Vagina (tissue), 2 donors: ENCODE data around the gene MRPS22. TPM values are rescaled to one million over a fixed set of nuclear protein-coding genes. Genes with fewer than 3 reads are reported as not detected.

Experiments
- DNase-seq, 2 donors: peaks; one replicate each; pipeline ENCODE4 v3.0.0-alpha.2; 2017; ENCODE audit errors: extremely low spot score in 2 of 2
- H3K27ac ChIP-seq: fragments of 200-600 bp; sonication (generic); one replicate; pipeline ENCODE4 v1.5.1; 2019
- H3K27me3 ChIP-seq: fragments of 200-600 bp; sonication (generic); one replicate; pipeline ENCODE4 v1.5.1; 2019
- H3K36me3 ChIP-seq, 2 donors: fragments of 200-600 bp; sonication (generic); one replicate each; pipeline ENCODE4 v1.5.1; 2017 to 2019
- H3K4me1 ChIP-seq: fragments of 200-600 bp; sonication (generic); one replicate; pipeline ENCODE4 v1.5.1; 2019
- H3K4me3 ChIP-seq, 2 donors: fragments of 200-600 bp; sonication (generic); 1 replicate in 1 of 2; 2 replicates in 1 of 2; pipeline ENCODE4 v1.5.1; 2016 to 2019
- H3K9me3 ChIP-seq: fragments of 200-600 bp; sonication (generic); one replicate; pipeline ENCODE4 v1.5.1; 2019
- POLR2A ChIP-seq, 2 donors: fragments of 450-650 bp; IDR thresholded peaks; one replicate each; pipeline ENCODE4 v1.6.1; 2017; ENCODE audit warnings: antibody characterized with exemption in 2 of 2, mild to moderate bottlenecking in 2 of 2, moderate library complexity in 2 of 2
- POLR2AphosphoS5 ChIP-seq, 2 donors: sonication (generic); formaldehyde crosslinking; IDR thresholded peaks; one replicate each; pipeline ENCODE4 v1.9.0; 2017; ENCODE audit warnings: antibody characterized with exemption in 2 of 2, mild to moderate bottlenecking in 2 of 2, low read depth in 1 of 2; ENCODE audit not compliant: insufficient read depth in 1 of 2
- intact Hi-C: fragments of 100-400 bp; cut with DNase I; formaldehyde crosslinking; loops from one replicate; pipeline ENCODE4 v1.15.1; 2023
- total RNA-seq: library from RNA; depleted of rRNA; stranded (reverse); fragments of >200 nt; gene quantifications from one replicate; pipeline ENCODE4 v1.2.3, GENCODE V29; 2016
- TF ChIP-seq, protein P1 (sequence below), 3 experiments: fragments of 450-650 bp in 2 of 3; fragments of 200-600 bp in 1 of 3; sonication (generic) in 1 of 3; IDR thresholded peaks; one replicate each; pipeline ENCODE4 v1.5.1; 2017 to 2019; ENCODE audit warnings: antibody characterized with exemption in 3 of 3, mild to moderate bottlenecking in 2 of 3, moderate library complexity in 2 of 3

The MRPS22 gene
- total RNA-seq: 45.7 TPM

DNA sequence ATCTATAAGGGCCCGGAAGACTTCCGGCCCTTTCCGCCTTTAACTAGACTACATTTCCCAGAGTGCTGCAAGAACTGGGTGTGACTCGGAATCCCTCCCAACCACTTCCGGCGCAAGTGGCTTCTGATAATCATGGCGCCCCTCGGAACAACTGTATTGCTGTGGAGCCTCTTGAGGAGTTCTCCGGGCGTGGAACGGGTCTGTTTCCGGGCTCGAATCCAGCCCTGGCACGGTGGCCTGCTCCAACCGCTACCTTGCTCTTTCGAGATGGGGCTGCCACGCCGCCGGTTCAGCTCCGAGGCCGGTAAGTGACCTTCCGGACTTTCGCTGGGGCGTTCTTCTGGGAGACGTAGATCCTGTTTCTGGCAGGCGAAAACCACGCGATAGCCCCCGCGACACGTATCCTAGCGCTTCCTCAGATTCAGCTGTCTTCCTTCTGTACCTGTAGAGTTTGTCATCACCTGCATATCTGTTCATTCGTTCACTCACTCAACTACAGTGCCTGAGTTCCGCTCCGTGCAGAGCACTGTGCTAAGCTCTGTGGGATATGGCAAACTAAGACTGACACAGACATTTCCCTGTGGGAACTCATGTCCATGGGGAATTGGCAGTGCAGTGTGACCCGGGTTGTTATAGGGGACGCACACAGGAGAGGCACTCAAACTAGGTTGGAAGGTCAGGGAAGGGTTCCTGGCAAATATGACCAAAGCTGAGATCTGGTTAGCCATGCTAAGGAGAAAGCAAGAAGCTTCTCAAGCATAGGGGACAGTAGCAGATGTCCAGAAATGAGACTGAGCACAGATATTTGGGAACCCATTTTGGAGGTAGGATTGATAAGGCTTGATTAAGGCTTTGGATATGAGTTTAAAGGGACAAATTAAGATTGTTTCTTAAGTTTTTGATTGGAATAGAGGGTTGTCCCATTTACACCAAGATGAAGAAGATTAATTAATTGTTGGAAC, at the start of gene MRPS22:
MRPS22 (plus strand) TSS at position 126 of the 962 bp plus-strand sequence; CDS start at position 133, 7 bp downstream.
- peak in 1 of 2 donors; percentile 34 for TF ChIP-seq POLR2A (IDR thresholded peaks at IDR 0.05)
- TF ChIP-seq POLR2AphosphoS5 (IDR thresholded peaks at IDR 0.05; ENCODE audit: insufficient read depth in 1 of 2, low read depth in 1 of 2): peak; percentile 76 to 91
- TF ChIP-seq, protein P1, sequence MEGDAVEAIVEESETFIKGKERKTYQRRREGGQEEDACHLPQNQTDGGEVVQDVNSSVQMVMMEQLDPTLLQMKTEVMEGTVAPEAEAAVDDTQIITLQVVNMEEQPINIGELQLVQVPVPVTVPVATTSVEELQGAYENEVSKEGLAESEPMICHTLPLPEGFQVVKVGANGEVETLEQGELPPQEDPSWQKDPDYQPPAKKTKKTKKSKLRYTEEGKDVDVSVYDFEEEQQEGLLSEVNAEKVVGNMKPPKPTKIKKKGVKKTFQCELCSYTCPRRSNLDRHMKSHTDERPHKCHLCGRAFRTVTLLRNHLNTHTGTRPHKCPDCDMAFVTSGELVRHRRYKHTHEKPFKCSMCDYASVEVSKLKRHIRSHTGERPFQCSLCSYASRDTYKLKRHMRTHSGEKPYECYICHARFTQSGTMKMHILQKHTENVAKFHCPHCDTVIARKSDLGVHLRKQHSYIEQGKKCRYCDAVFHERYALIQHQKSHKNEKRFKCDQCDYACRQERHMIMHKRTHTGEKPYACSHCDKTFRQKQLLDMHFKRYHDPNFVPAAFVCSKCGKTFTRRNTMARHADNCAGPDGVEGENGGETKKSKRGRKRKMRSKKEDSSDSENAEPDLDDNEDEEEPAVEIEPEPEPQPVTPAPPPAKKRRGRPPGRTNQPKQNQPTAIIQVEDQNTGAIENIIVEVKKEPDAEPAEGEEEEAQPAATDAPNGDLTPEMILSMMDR (IDR thresholded peaks at IDR 0.05): no peak
- Histone ChIP-seq H3K36me3 (peaks cover 0 to 21% of the 10 kb centered on the region in 2 donors), H3K9me3 (no peaks in the 10 kb centered on the region), H3K4me3 (peak within 1 kb of the TSS; percentile 81 to 88), H3K27me3 (no peaks in the 10 kb centered on the region), H3K4me1 (peaks cover 27% of the 10 kb centered on the region), H3K27ac (peak within 1 kb of the TSS; percentile 76)
- DNase-seq: no peak
- intact Hi-C loops: no loop called here

DNA sequence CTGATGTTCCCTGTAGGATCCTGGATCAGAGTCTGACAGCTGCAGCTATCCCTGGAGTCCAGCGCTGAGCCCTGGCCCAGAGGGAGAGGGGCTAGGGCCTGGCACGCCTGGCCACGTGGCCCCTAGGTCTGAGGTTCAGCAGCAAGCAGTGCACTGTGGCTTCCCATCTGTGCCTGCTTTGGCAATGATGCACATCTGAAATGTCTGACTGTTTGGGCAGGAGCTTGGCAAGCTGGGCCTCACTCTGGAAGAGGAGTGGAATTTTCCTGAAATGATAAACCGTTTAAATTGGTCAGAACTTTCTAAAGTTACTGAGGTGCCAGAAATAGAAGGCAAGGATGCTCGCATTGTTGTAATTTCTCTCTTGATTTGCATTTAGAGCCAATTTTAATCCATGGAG, 48.8 kb upstream of the MRPS22 start:
- no peak for DNase-seq
- H3K9me3 ChIP-seq: no peaks in the 10 kb centered on the region
- H3K27ac ChIP-seq: no peak overlapping the region
- peaks cover 10% of the 10 kb centered on the region for H3K4me1 ChIP-seq
- no peaks in the 10 kb centered on the region for H3K36me3 ChIP-seq
- no peaks in the 10 kb centered on the region for H3K27me3 ChIP-seq
- TF ChIP-seq, protein P1 (IDR thresholded peaks at IDR 0.05): no peak
- TF ChIP-seq POLR2A (IDR thresholded peaks at IDR 0.05) (no peak), POLR2AphosphoS5 (IDR thresholded peaks at IDR 0.05; ENCODE audit: insufficient read depth in 1 of 2, low read depth in 1 of 2) (no peak)
- intact Hi-C loops: no loop called here
- H3K4me3 ChIP-seq: no peak overlapping the region

DNA sequence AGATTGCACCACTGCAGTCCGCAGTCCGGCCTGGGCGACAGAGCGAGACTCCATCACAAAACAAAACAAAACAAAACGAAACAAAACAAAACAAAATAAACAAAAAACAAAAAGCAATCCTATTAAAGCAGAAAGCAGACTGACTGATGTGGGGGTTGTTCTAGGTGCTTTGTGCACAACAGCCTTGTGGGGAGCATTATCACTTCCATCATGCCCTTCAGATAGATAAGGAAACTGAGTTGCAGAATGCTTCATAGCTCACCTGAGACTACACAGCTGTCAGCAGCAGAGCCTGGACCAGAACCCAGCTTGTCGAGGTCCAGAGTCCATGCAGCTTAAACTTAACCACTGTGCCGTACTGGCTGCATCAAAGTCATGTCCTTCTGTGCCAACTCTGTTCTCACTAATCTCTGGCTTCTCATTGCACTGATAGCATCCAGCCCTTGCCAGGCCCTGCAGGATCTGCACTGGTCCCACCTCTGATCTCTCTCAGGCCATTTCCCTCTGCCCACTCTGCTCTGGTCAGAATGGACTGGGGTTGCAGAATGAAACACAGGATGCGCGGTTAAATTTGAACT, 47.6 kb upstream of the MRPS22 start:
- Histone ChIP-seq H3K36me3 (no peaks in the 10 kb centered on the region), H3K4me1 (peaks cover 9% of the 10 kb centered on the region), H3K27me3 (no peaks in the 10 kb centered on the region), H3K9me3 (no peaks in the 10 kb centered on the region), H3K27ac (no peak overlapping the region), H3K4me3 (no peak overlapping the region)
- intact Hi-C loops: no loop called here
- TF ChIP-seq, protein P1 (IDR thresholded peaks at IDR 0.05): no peak
- no peak for TF ChIP-seq POLR2AphosphoS5 (IDR thresholded peaks at IDR 0.05; ENCODE audit: insufficient read depth in 1 of 2, low read depth in 1 of 2)
- TF ChIP-seq POLR2A (IDR thresholded peaks at IDR 0.05): no peak
- DNase-seq: no peak

DNA sequence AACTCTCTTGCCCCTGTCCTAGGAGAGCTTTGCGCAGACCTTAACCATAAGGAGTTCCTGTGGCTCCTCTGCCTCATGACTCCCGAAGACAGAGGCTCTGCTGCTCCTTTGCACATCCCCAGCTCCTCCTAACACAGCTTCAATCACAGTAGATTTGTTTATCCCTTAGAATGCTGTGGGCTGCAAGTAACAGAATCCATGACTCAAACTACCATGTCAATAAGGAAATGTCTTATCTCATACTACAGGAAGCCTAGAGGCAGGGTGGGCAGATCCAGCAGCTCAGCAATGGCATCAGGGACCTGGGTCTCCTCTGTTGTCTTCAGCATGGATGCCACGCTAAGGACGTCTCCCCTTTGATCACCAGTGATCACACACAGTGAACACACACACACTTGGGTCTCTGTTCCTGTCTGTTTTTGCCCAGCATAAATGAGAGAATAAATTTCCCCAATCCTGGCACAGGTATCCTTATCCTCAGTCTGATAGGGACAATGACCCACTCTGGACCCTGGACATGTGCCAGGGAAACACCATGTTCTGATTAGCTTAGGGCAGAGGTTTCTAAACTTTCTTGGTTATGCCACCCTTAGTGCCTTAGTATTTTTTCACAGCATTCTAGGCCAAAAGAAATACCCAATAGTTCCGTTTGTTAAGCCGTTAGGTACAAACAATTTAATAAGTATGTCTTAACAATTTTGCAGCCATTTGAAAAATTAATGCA, 46.1 kb upstream of the MRPS22 start:
- no peak overlapping the region for H3K4me3 ChIP-seq
- TF ChIP-seq, protein P1 (IDR thresholded peaks at IDR 0.05): no peak
- TF ChIP-seq POLR2AphosphoS5 (IDR thresholded peaks at IDR 0.05; ENCODE audit: insufficient read depth in 1 of 2, low read depth in 1 of 2) (no peak), POLR2A (IDR thresholded peaks at IDR 0.05) (no peak)
- H3K9me3 ChIP-seq: no peaks in the 10 kb centered on the region
- H3K36me3 ChIP-seq: no peaks in the 10 kb centered on the region
- intact Hi-C loops: no loop called here
- H3K27me3 ChIP-seq: no peaks in the 10 kb centered on the region
- H3K4me1 ChIP-seq: peaks cover 7% of the 10 kb centered on the region
- H3K27ac ChIP-seq: no peak overlapping the region
- no peak for DNase-seq
